NCI-H2107 treated with DMSO at 0.1 percent for 48 hours (cell line): ENCODE data around the gene PGA4.

Experiments
- DNase-seq: peaks from one replicate; lab custom pipeline; 2025; ENCODE audit not compliant: unreplicated experiment; lab: John Stamatoyannopoulos, UW

The PGA4 gene

DNA sequence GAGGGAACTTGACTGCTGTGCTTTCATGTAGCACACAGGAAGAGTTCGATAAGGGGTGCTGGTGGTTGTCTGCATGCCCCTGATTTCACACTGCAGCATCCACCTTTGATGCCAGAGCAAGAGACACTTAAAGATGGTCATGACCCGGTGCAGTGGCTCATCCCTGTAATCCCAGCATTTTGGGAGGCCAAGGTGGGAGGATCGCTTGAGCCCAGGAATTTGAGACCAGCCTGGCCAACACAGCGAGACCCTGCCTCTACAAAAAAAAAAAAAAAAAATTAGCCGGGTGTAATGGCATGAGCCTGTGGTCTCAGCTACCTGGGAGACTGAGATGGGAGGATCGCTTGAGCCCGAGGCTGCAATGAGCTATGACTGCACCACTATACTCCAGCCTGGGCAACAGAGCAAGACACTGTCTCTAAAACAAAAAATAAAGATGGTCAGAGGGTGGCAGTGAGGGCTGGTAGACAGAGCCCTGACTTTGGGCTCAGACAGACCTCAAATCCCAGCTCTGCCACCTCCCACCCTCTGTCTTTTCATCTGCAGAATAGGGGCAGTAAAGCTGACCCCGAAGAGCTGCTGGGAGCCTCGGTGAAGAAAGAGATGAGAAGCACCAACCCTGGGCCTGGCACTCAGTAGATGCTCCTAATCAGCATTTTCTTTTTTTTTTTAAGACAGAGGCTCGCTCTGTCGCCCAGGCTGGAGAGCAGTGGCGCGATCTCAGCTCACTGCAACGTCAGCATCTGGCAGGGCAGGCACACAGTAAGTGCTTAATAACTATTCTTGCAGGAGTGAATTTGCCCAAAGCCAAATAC lies 55.2 kb downstream of the PGA4 start:
- no peak for DNase-seq

GRCh38 chr11:61278001-61278470 lies 55.9 kb downstream of the PGA4 start:
- DNase-seq = no peak

DNA sequence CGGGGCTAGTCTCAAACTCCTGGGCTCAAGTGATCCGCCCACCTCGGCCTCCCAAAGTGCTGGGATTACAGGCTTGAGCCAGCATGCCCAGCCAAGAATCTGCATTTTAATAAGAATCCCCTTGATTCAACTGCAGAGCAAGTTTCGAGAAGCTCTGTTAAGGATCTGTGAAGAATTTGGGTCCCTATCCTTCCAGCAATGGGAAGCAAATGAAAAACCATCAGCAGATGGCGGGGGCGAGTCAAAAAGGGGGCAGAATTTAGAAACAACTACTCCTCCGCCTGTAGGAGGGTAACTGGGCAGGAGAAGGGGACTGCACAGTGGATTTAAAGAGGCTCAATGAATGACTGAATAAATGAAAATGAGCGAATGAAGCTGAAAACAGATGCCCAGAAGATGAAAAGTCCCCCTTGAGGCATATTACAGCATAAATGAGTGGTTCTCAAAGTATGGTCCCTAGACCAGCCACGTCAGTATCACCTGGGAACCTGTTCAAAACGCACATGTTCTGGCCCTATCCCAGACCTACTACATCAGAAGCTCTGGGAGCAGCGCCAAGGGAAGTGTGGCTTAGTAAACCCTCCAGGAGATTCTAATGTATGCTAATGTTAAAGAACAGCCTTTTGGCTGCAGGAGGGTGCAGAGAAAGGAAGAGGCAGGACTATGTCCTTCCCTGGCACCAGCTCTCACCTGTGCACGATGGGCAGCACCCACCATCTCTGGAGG lies 58.0 kb downstream of the PGA4 start:
- DNase-seq = no peak

DNA sequence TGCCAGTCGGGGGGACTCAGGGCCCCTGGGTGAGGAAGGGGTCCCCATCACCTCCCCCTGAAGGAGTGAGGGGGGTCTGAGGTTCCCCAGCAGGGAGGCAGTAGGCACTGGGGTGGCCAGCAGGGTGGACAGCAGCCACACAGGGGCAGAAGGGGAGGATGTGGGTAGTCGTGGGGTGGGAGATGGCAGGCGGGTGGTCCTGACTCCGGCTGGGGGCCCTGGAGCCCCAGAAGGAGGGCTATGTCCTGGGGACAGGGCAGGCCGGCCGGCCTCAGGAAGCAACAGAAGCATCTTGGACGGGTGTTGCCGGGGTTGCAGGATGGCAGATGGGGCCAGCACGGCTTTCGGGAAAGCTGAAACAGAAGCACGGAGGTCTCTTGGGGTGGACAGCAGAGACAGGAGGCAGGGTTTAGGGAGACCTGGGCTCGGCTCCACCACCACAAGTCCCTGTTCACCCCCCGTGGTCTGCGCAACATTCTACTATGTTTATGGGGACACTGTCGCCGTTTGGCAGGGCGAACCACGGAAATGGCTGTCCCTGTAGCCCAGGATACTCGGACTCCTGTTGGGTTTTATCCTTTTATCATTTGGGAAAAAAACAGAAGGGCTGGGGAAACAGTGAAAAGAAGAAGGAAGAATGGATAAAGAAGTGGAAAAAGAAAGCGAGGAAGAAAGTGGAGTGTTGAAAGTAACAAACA lies 58.9 kb downstream of the PGA4 start:
- DNase-seq = no peak
